Right ventricle myocardium superior (tissue), 1 donor: Measurements from ENCODE around the gene ST7. TPM values are rescaled to one million over a fixed set of nuclear protein-coding genes. Genes with fewer than 3 reads are reported as not detected.

Source experiments
- microRNA-seq: library from miRNA; unstranded; fragments of <30 nt; microRNA quantifications from one replicate; pipeline ENCODE4 v1.2.0, GENCODE V29; 2020
- total RNA-seq: library from RNA; stranded (reverse); fragmentation: NEBNext Ultra II Directional; extraction: Animal tissue kit (Norgen Biotek cat#: 25700); gene quantifications from one replicate; pipeline ENCODE4 v1.2.1, GENCODE V29; 2021
- donor health status: DM: no; HTN: yes; CAD: no; lungs with severe emphysema.

Gene ST7
- total RNA-seq, 1 donor from 2014 or later, result 29.7 TPM

Small RNAs within 50 kb of the gene (microRNA-seq; reads per million reads assigned to microRNA genes)
- not detected for gene MIR6132

Other genes with a start within 250 kb of the ST7 start
- 344 TPM for gene CAPZA2, start 90.9 kb upstream of the ST7 start, total RNA-seq